ENCODE measurements around the gene MTFR2.
"Not testable (repeated sequence)": the region's sequence is repeated elsewhere in the genome, so short reads cannot be mapped to it uniquely, and the experiment has no call there.

The MTFR2 gene

DNA sequence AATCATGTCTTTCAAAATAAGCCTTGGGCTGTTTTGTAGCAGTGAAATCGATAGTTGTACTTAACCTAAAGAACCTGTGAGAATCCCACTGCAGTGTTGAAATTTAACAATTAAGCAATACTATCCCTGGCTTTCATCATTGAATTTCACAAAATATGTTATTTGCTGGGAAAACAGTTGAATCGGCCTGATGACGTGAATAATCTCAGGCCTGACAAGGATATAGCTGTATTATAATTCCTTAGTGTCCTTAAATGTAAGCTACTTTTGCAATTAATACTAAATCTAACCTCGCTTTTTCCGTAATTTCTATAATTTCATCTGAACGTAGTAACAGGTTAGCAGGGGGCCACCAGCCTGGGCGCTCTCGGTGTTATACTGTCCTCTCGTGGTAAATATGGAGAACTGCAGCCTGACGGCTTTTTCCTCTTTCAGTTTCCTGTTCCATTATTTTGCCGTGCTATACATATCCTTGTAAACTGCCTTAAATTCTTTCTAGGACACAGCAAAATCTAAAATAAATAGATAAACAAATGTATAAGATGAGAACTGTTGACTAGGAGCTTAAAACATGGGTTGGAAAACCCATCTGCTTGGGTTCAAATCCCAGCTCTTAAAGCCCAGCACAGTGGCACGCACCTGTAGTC is 24.0 kb downstream of the MTFR2 start:
- no peaks in the 10 kb centered on the region for H3K9me3 ChIP-seq (ENCODE audit: low read length)
- H3K4me1 ChIP-seq (ENCODE audit: insufficient read depth, low read length): no peaks in the 10 kb centered on the region
- H3K36me3 ChIP-seq (ENCODE audit: insufficient read depth, low read length): peaks cover 3% of the 10 kb centered on the region
- H3K4me3 ChIP-seq (ENCODE audit: low read length): no peak overlapping the region
- H2AFZ ChIP-seq (ENCODE audit: low read depth, low read length): no peak overlapping the region
- H3K27me3 ChIP-seq (ENCODE audit: insufficient read depth, low read length): no peaks in the 10 kb centered on the region

DNA sequence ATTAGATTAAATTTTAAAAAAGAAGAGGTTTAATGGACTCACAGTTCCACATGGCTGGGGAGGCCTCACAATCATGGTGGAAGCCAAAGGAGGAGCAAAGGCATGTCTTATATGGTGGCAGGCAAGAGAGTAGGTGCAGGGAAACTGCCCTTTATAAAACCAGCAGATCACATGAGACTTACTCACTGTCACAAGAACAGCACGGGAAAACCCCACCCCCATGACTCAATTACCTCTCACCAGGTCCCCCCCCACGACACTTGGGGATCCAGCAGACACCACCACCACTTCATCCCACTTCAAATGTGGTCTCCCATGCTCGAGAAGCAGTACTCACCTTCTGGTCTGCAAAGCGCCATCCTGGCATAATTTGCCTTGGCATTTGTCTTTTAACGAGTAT is 24.6 kb downstream of the MTFR2 start:
- Histone ChIP-seq H3K9me3 (ENCODE audit: low read length) (no peaks in the 10 kb centered on the region), H3K4me3 (ENCODE audit: low read length) (no peak overlapping the region), H3K4me1 (ENCODE audit: insufficient read depth, low read length) (no peaks in the 10 kb centered on the region), H2AFZ (ENCODE audit: low read depth, low read length) (no peak overlapping the region), H3K36me3 (ENCODE audit: insufficient read depth, low read length) (no peaks in the 10 kb centered on the region), H3K27me3 (ENCODE audit: insufficient read depth, low read length) (no peaks in the 10 kb centered on the region)

DNA sequence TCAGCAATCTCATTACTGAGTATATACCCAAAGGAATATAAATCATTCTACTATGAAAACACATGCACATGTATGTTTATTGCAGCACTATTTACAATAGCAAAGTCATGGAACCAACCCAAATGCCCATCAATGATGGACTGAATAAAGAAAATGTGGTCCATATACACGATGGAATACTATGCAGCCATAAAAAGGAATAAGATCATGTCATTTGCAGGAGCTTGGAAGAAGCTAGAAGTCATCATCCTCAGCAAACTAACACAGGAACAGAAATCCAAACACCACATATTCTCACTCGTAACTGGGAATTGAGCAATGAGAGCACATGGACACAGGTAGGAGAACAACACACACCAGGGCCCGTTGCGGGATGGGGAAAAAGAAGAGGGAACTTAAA is 25.1 kb downstream of the MTFR2 start:
- not testable (repeated sequence) for H3K4me3 ChIP-seq (ENCODE audit: low read length); H3K27me3 ChIP-seq (ENCODE audit: insufficient read depth, low read length); H3K4me1 ChIP-seq (ENCODE audit: insufficient read depth, low read length); H2AFZ ChIP-seq (ENCODE audit: low read depth, low read length); H3K9me3 ChIP-seq (ENCODE audit: low read length); H3K36me3 ChIP-seq (ENCODE audit: insufficient read depth, low read length)

DNA sequence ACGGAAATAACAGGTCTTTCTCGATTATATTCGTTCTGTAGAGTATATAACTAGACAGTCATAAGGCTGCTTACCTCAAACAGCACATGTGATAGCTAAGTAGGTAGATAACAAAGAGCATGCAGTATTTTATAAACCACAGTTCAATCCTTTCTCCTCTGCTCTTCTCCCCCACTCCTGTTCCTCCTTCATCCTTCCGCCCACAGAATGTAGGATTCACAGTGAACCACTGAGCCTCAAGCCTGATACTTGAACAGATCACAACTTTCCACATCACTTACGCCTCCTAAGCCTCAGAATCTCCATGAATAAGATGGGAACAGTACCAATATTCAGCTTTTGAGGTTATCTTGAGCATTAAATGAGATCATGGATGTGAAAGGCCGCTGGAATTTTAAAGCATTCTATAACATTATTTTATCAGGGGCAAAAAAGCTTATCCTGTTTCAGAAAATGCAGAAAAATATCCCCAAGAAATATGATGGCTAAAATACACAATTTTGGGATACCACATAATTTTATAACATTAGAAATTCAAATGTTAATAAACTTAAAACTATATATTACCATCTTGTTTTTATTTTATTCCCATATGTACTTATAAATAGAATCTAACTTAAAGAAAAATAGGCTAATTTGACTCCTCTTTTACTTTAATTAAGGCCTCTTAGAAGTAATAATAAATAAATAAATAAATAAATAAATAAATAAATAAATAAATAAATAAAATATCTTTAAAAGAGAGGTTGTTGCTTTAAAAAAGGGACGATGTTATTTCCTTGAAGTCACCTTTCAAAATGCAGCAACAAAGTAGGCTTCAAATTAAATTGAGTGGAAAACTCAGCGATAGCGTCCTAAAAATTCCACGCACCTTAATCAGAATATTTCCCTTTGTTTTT is 33.4 kb downstream of the MTFR2 start:
- Histone ChIP-seq H3K4me3 (ENCODE audit: low read length) (no peak overlapping the region), H3K4me1 (ENCODE audit: insufficient read depth, low read length) (no peaks in the 10 kb centered on the region), H3K36me3 (ENCODE audit: insufficient read depth, low read length) (no peaks in the 10 kb centered on the region)

DNA sequence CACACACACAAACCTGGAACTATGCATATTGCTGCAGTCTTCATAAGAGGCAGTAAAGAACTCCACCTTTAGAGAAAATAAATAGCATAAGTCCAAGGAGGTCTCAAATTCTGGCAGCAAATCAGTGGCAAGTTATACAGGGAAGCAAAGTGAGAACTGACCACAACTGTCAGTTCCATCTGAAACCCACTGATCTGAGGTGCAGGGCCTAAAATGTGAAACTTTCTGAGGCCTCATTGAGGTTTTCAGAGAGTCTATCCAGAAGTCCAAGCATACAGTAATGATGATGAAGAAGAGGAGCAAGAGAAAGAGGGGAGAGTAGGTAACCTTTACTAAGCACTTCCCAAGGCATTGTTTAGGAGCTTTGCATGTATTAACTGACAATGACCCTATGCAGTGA is 36.3 kb downstream of the MTFR2 start:
- Histone ChIP-seq H3K36me3 (ENCODE audit: insufficient read depth, low read length) (no peaks in the 10 kb centered on the region), H2AFZ (ENCODE audit: low read depth, low read length) (no peak overlapping the region), H3K9me3 (ENCODE audit: low read length) (no peaks in the 10 kb centered on the region), H3K4me3 (ENCODE audit: low read length) (no peak overlapping the region), H3K27me3 (ENCODE audit: insufficient read depth, low read length) (peaks cover 3% of the 10 kb centered on the region), H3K4me1 (ENCODE audit: insufficient read depth, low read length) (no peaks in the 10 kb centered on the region)

More for the DNA sequence above, 33.4 kb downstream of the MTFR2 start:
- Histone ChIP-seq H3K27me3 (ENCODE audit: insufficient read depth, low read length) (peaks cover 3% of the 10 kb centered on the region), H2AFZ (ENCODE audit: low read depth, low read length) (no peak overlapping the region), H3K9me3 (ENCODE audit: low read length) (no peaks in the 10 kb centered on the region)

DNA sequence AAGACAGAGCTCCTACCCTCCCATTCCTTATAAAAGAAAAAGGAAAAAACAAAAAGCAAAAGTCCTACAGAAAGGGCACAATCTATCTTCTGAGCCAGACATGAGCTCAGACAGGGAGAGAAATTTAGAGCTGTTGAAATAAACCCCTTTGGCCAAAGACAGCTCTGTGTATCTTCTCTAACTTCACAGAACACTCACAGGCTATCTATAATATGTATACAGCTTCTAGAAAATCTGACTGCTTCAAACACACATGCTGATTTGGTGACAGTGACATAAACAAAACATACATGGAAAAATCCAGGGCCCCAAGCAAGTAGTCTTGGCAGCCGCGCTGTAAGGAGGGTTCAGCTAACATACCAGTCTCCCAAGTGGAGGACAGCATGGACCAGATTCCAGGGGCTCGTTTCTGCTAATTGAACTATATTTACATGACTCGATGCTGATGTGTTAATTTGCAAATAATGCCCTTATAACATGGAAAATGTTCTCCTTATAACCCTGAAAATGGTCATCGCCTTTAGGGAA is 37.0 kb downstream of the MTFR2 start:
- H3K9me3 ChIP-seq (ENCODE audit: low read length): no peaks in the 10 kb centered on the region
- peaks cover 3% of the 10 kb centered on the region for H3K27me3 ChIP-seq (ENCODE audit: insufficient read depth, low read length)
- H3K4me3 ChIP-seq (ENCODE audit: low read length): no peak overlapping the region
- no peaks in the 10 kb centered on the region for H3K4me1 ChIP-seq (ENCODE audit: insufficient read depth, low read length)
- H3K36me3 ChIP-seq (ENCODE audit: insufficient read depth, low read length): no peaks in the 10 kb centered on the region
- H2AFZ ChIP-seq (ENCODE audit: low read depth, low read length): no peak overlapping the region

DNA sequence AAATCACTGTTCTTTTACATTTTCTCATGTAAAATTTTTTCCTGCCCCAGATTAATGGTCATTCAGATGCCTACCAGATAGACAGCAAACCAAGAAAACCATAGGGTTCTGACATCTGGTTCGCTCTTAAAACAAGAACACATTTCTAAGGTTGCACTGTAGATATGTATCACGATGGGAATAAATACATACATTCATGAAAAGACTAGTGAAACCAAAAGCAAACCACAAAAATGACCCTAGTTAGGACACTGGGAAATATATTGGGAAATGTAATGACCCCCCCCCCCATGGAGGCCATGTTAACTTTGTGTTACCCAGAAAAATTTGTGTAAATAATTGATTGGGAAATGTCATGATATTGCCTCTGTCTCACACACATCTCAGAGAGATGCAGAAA is 37.5 kb downstream of the MTFR2 start:
- Histone ChIP-seq H3K4me1 (ENCODE audit: insufficient read depth, low read length) (no peaks in the 10 kb centered on the region), H2AFZ (ENCODE audit: low read depth, low read length) (no peak overlapping the region), H3K4me3 (ENCODE audit: low read length) (no peak overlapping the region), H3K36me3 (ENCODE audit: insufficient read depth, low read length) (no peaks in the 10 kb centered on the region), H3K9me3 (ENCODE audit: low read length) (no peaks in the 10 kb centered on the region), H3K27me3 (ENCODE audit: insufficient read depth, low read length) (no peaks in the 10 kb centered on the region)

DNA sequence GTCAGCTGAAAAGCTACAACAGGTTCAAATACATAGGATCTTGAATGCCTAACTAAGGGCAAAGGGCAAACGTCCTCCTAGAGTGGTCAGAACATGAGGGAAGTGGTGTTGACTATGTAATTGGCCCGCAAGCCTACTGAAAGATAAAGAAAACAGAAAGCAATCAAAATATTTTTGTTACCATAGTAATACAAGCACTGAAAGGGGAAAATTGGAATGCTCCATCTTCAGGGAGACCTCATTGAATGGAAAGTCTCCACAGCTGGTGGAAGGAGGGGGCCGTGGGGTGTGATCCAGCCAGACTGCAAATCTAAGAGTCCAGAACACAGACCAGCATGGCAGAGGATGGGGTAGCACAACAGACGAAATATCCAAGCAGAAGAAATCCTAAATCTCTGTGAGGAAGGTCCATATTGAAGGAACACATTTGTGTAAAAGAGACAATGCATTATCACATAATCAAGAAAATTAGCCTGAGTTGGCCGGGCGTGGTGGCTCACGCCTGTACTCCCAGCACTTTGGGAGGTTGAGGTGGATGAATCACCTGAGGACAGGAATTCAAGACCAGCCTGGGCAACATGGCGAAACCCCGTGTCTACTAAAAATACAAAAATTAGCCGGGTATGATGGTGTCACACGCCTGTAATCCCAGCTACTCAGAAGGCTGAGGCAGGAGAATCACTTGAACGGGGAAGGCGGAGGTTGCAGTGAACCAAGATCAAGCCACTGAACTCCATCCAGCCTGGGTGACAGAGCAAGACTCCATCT is 39.5 kb downstream of the MTFR2 start:
- H3K27me3 ChIP-seq (ENCODE audit: insufficient read depth, low read length): no peaks in the 10 kb centered on the region
- H3K4me3 ChIP-seq (ENCODE audit: low read length): no peak overlapping the region
- no peak overlapping the region for H2AFZ ChIP-seq (ENCODE audit: low read depth, low read length)
- H3K4me1 ChIP-seq (ENCODE audit: insufficient read depth, low read length): no peaks in the 10 kb centered on the region
- H3K36me3 ChIP-seq (ENCODE audit: insufficient read depth, low read length): no peaks in the 10 kb centered on the region
- no peaks in the 10 kb centered on the region for H3K9me3 ChIP-seq (ENCODE audit: low read length)

DNA sequence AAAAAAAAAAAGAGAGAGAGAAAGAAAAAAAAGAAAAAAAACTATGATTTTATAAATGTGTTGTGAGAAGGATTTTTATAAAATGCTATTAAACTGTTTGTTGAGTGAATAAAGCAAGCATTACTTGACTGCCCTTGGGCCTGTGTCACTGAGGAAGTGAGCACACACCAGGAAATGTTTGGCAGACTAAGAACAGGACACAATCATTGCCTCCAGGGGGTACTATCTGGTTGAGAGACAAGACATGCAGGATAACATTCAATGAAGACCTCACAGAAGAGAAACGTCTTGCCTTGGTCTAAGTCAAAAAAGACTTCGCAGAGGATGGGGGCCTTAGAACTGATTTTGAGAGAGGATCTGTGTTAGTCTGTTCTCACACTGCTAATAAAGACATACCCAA is 40.6 kb downstream of the MTFR2 start:
- no peaks in the 10 kb centered on the region for H3K36me3 ChIP-seq (ENCODE audit: insufficient read depth, low read length)
- no peaks in the 10 kb centered on the region for H3K27me3 ChIP-seq (ENCODE audit: insufficient read depth, low read length)
- no peak overlapping the region for H2AFZ ChIP-seq (ENCODE audit: low read depth, low read length)
- no peaks in the 10 kb centered on the region for H3K9me3 ChIP-seq (ENCODE audit: low read length)
- H3K4me3 ChIP-seq (ENCODE audit: low read length): no peak overlapping the region
- no peaks in the 10 kb centered on the region for H3K4me1 ChIP-seq (ENCODE audit: insufficient read depth, low read length)

DNA sequence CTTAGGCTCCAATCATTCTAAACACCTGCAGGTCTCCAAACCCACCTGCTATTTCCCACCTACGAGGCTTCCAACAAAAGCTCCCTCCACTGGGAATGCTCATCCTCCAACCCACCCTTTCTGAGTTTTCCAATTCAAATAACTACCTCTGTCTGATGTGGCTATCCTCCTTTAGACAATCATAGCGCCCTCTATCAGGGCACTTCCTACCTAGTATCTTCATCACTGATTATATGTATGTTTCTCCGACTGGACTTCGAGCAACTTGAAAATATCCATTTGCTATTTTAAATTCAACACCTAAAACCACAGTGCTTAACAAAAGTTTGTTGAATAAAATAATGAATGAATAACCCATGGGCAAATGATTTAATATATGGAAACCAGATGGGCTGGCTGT is 41.3 kb downstream of the MTFR2 start:
- Histone ChIP-seq H2AFZ (ENCODE audit: low read depth, low read length) (no peak overlapping the region), H3K9me3 (ENCODE audit: low read length) (no peaks in the 10 kb centered on the region), H3K4me3 (ENCODE audit: low read length) (no peak overlapping the region), H3K4me1 (ENCODE audit: insufficient read depth, low read length) (no peaks in the 10 kb centered on the region), H3K36me3 (ENCODE audit: insufficient read depth, low read length) (no peaks in the 10 kb centered on the region), H3K27me3 (ENCODE audit: insufficient read depth, low read length) (no peaks in the 10 kb centered on the region)

DNA sequence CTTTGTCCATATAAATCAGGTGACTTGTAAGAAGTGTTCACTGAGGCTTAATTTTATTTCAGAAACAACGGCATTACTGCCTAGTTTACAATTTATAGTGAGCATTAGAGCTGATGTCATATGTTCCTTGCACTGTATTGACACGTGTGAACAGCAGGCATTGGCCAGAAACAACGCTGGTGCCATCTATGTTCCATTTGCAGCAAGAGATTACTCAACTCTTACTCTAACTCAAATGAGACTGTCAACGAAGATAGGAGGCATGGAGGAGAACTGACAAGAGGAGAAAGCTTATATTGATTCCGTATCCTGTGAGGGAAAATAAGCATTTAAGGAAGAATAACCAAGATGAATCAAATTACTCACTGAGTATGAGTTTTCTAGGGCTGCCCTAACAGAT is 48.4 kb downstream of the MTFR2 start:
- Histone ChIP-seq H2AFZ (ENCODE audit: low read depth, low read length) (no peak overlapping the region), H3K4me1 (ENCODE audit: insufficient read depth, low read length) (no peaks in the 10 kb centered on the region), H3K36me3 (ENCODE audit: insufficient read depth, low read length) (no peaks in the 10 kb centered on the region), H3K27me3 (ENCODE audit: insufficient read depth, low read length) (no peaks in the 10 kb centered on the region), H3K4me3 (ENCODE audit: low read length) (no peak overlapping the region), H3K9me3 (ENCODE audit: low read length) (no peaks in the 10 kb centered on the region)

DNA sequence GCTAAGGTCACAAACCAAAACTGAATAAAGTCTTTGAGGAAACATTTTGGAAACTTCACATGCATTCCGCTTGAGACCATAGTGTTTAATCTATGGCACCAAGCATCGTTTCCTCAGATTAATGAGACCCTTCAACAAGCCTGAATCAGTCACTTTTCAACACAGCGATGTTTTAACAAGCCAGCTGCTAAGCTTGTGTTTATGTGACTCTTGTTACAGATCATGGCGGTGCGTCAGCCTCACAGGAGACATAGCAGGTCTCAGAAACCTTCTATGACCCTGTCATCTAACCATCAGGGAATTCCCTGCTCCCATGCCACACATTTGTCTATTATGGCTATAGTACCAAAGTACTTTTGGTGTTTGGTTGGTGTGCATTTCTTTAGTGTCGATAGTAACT is 57.2 kb downstream of the MTFR2 start:
- Histone ChIP-seq H3K9me3 (ENCODE audit: low read length) (no peaks in the 10 kb centered on the region), H3K27me3 (ENCODE audit: insufficient read depth, low read length) (no peaks in the 10 kb centered on the region), H3K36me3 (ENCODE audit: insufficient read depth, low read length) (no peaks in the 10 kb centered on the region), H3K4me1 (ENCODE audit: insufficient read depth, low read length) (peaks cover 6% of the 10 kb centered on the region), H3K4me3 (ENCODE audit: low read length) (no peak overlapping the region), H2AFZ (ENCODE audit: low read depth, low read length) (no peak overlapping the region)
